Measurements from ENCODE around the gene STARD10.

Gene STARD10

GRCh38 chr11:72793425-72794367 lies at the start of gene STARD10:
Gene STARD10 (minus strand): TSS chr11:72794047. CDS start chr11:72781181, 12,866 bp downstream.
- H3K4me3 ChIP-seq (ENCODE audit: low read depth, low read length) = peak within 1 kb of the TSS; percentile 73
- TF ChIP-seq, protein P1, sequence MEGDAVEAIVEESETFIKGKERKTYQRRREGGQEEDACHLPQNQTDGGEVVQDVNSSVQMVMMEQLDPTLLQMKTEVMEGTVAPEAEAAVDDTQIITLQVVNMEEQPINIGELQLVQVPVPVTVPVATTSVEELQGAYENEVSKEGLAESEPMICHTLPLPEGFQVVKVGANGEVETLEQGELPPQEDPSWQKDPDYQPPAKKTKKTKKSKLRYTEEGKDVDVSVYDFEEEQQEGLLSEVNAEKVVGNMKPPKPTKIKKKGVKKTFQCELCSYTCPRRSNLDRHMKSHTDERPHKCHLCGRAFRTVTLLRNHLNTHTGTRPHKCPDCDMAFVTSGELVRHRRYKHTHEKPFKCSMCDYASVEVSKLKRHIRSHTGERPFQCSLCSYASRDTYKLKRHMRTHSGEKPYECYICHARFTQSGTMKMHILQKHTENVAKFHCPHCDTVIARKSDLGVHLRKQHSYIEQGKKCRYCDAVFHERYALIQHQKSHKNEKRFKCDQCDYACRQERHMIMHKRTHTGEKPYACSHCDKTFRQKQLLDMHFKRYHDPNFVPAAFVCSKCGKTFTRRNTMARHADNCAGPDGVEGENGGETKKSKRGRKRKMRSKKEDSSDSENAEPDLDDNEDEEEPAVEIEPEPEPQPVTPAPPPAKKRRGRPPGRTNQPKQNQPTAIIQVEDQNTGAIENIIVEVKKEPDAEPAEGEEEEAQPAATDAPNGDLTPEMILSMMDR (IDR thresholded peaks at IDR 0.05; ENCODE audit: low read depth, low read length) = peak; percentile 97

DNA sequence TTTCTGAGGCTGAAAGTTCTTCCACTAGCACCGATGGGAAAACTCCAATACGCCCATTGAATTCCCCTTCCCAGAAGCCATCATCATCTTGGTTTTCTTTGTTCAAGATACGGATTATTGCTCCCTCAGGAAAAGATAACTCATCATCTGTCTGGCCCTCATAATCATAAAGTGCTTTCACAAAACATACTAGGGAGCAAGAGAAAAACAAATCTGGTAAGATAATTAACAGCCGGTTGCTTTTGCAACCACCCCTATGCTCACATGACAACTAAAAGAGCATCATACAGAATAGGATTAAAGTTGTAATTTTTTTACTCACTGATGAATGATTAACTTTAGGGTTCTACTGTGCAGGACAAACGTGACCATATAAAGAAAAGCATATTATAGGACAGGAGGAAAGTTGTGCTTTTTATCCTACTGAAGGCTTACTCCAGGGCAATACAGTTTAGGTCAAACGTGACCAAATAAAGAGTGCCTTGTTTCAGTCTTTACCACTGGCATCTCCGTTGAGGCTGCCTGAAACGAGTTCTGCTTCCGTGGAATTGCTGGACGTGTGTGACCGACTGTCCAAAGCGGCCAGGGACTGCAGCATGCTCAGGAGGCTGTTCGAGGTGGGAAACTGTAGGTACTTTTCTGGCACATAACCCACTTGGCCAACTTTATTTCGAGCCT lies 48.9 kb upstream of the STARD10 start:
- no peak overlapping the region for H3K4me3 ChIP-seq (ENCODE audit: low read depth, low read length)

GRCh38 chr11:72842126-72842525 lies 48.3 kb upstream of the STARD10 start:
- H3K4me3 ChIP-seq (ENCODE audit: low read depth, low read length) = no peak overlapping the region
- TF ChIP-seq, protein P1 (IDR thresholded peaks at IDR 0.05; ENCODE audit: low read depth, low read length) = no peak

More for the DNA sequence above, 48.9 kb upstream of the STARD10 start:
- TF ChIP-seq, protein P1 (IDR thresholded peaks at IDR 0.05; ENCODE audit: low read depth, low read length) = no peak

GRCh38 chr11:72841397-72841796 lies 47.5 kb upstream of the STARD10 start:
- TF ChIP-seq, protein P1 (IDR thresholded peaks at IDR 0.05; ENCODE audit: low read depth, low read length) = no peak

GRCh38 chr11:72840780-72841179 lies 46.9 kb upstream of the STARD10 start:
- TF ChIP-seq, protein P1 (IDR thresholded peaks at IDR 0.05; ENCODE audit: low read depth, low read length) = no peak
- H3K4me3 ChIP-seq (ENCODE audit: low read depth, low read length) = no peak overlapping the region

More at GRCh38 chr11:72841397-72841796, 47.5 kb upstream of the STARD10 start:
- H3K4me3 ChIP-seq (ENCODE audit: low read depth, low read length) = no peak overlapping the region

DNA sequence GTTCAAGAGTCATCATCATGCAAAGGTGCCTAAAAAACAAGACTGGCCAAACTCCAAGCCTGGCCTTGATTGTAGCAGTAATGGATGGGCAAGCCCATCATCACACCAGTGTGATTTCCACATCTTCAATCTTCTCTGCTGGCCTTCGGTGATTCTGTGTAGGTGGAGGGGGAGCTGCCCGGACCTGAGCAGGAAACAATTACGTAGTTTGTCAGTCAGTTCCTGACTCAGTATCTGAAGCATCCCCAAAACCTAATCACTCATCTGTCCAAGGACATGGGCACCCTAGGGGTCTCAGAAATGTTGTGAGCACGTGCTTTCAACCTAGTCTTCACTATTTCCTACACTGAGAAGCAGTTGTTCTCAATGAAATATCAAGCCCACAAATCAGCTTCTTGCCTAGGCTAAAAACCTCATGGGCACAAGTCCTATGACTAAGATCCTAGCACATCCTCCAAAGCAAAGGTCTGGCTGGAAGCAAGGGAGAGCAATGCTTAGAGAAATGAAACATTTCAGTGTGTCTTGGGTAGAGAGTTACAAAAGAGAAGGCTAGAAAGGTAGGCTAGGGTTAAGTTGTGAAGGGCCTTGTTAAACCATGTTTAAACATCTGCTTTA lies 45.0 kb upstream of the STARD10 start:
- no peak overlapping the region for H3K4me3 ChIP-seq (ENCODE audit: low read depth, low read length)
- TF ChIP-seq, protein P1 (IDR thresholded peaks at IDR 0.05; ENCODE audit: low read depth, low read length) = no peak

All from WI38 (cell line).